HUES64 (cell line): ENCODE data around the gene TAGLN2.

Experiments
- H3K27ac ChIP-seq: 2 replicates; pipeline ENCODE4 v1.7.0; 2013; ENCODE audit warnings: low read depth, low read length, inconsistent platforms
- H3K27me3 ChIP-seq: 2 replicates; pipeline ENCODE4 v1.6.1; 2013; ENCODE audit warnings: mild to moderate bottlenecking, low read length; ENCODE audit not compliant: insufficient read depth
- H3K36me3 ChIP-seq: 2 replicates; pipeline ENCODE4 v1.6.1; 2013; ENCODE audit warnings: mild to moderate bottlenecking, low read length; ENCODE audit not compliant: insufficient read depth
- H3K4me1 ChIP-seq: 2 replicates; pipeline ENCODE4 v1.6.1; 2013; ENCODE audit warnings: mild to moderate bottlenecking, low read length, moderate library complexity; ENCODE audit not compliant: insufficient read depth
- H3K4me3 ChIP-seq: 2 replicates; pipeline ENCODE4 v1.5.1; 2013; ENCODE audit warnings: mild to moderate bottlenecking, low read length, moderate library complexity
- H3K9ac ChIP-seq: 2 replicates; pipeline ENCODE4 v1.6.1; 2013; ENCODE audit warnings: mild to moderate bottlenecking, low read depth, low read length
- H3K9me3 ChIP-seq: 2 replicates; pipeline ENCODE4 v1.6.1; 2013; ENCODE audit warnings: low read depth, low read length; ENCODE audit not compliant: insufficient read depth
- WGBS: fragments of 150-250, 120-280 bp; methylation state at CpG from one replicate; pipeline ENCODE4 v1.1.7; 2013; ENCODE audit warnings: missing lambda C conversion rate; 5-methylcytosine and 5-hydroxymethylcytosine counted together

The TAGLN2 gene

GRCh38 chr1:159927211-159927848 lies 2.0 kb upstream of the TAGLN2 start:
- Histone ChIP-seq H3K36me3 (peaks cover 20% of the 10 kb centered on the region; the same call in 1 of the 2 replicates), H3K4me1 (peaks cover 25% of the 10 kb centered on the region), H3K4me3 (no peak overlapping the region), H3K9ac (no peak overlapping the region), H3K27me3 (no peaks in the 10 kb centered on the region; the same call in 1 of the 2 replicates), H3K27ac (no peak overlapping the region), H3K9me3 (no peaks in the 10 kb centered on the region)
- WGBS = 91% methylated on average over 16 of the region's 16 CpGs

- WGBS = 17% methylated on average over 7 of the region's 7 CpGs
- Histone ChIP-seq H3K4me1 (peaks cover 25% of the 10 kb centered on the region), H3K4me3 (peak overlapping the region; percentile 85), H3K36me3 (peaks cover 15% of the 10 kb centered on the region), H3K27ac (no peak overlapping the region), H3K9ac (peak overlapping the region; percentile 36; the same call in 1 of the 2 replicates), H3K27me3 (no peaks in the 10 kb centered on the region; the same call in 1 of the 2 replicates), H3K9me3 (no peaks in the 10 kb centered on the region)
Measured at GRCh38 chr1:159925719-159926078, 392 bp upstream of the TAGLN2 start.

GRCh38 chr1:159924025-159924790 lies 1.1 kb downstream of the TAGLN2 start:
- Histone ChIP-seq H3K36me3 (peaks cover 27% of the 10 kb centered on the region), H3K9ac (peak overlapping the region; percentile 80), H3K27me3 (no peaks in the 10 kb centered on the region; the same call in 1 of the 2 replicates), H3K9me3 (no peaks in the 10 kb centered on the region), H3K27ac (peak overlapping the region; percentile 77), H3K4me1 (peaks cover 25% of the 10 kb centered on the region), H3K4me3 (peak overlapping the region; percentile 85)
- WGBS = 3% methylated on average over 31 of the region's 31 CpGs

- peak overlapping the region; percentile 85 for H3K4me3 ChIP-seq
- no peaks in the 10 kb centered on the region; the same call in 1 of the 2 replicates for H3K27me3 ChIP-seq
- H3K27ac ChIP-seq = peak overlapping the region; percentile 59; the same call in 1 of the 2 replicates
- H3K9ac ChIP-seq = peak overlapping the region; percentile 71
- H3K36me3 ChIP-seq = peaks cover 32% of the 10 kb centered on the region
- no peaks in the 10 kb centered on the region for H3K9me3 ChIP-seq
- H3K4me1 ChIP-seq = peaks cover 25% of the 10 kb centered on the region
- 16% methylated on average over 20 of the region's 20 CpGs for WGBS
Measured at GRCh38 chr1:159923203-159924024, 1.9 kb downstream of the TAGLN2 start.

GRCh38 chr1:159922511-159923202 lies 2.6 kb downstream of the TAGLN2 start:
- H3K27me3 ChIP-seq = no peaks in the 10 kb centered on the region; the same call in 1 of the 2 replicates
- peaks cover 34% of the 10 kb centered on the region for H3K36me3 ChIP-seq
- no peak overlapping the region for H3K9ac ChIP-seq
- WGBS = 77% methylated on average over 8 of the region's 8 CpGs
- H3K9me3 ChIP-seq = no peaks in the 10 kb centered on the region
- H3K27ac ChIP-seq = peak overlapping the region; percentile 2; the same call in 1 of the 2 replicates
- peak overlapping the region; percentile 85 for H3K4me3 ChIP-seq
- H3K4me1 ChIP-seq = peaks cover 25% of the 10 kb centered on the region

GRCh38 chr1:159921700-159922504 lies 3.4 kb downstream of the TAGLN2 start:
- WGBS = 84% methylated on average over 18 of the region's 18 CpGs
- Histone ChIP-seq H3K4me3 (no peak overlapping the region), H3K9me3 (no peaks in the 10 kb centered on the region), H3K27me3 (no peaks in the 10 kb centered on the region; the same call in 1 of the 2 replicates), H3K36me3 (peaks cover 38% of the 10 kb centered on the region), H3K9ac (no peak overlapping the region), H3K27ac (no peak overlapping the region), H3K4me1 (peaks cover 25% of the 10 kb centered on the region)

GRCh38 chr1:159921251-159921650 lies 4.1 kb downstream of the TAGLN2 start:
- Histone ChIP-seq H3K9ac (no peak overlapping the region), H3K9me3 (no peaks in the 10 kb centered on the region), H3K4me1 (peaks cover 32% of the 10 kb centered on the region), H3K27me3 (no peaks in the 10 kb centered on the region; the same call in 1 of the 2 replicates), H3K27ac (no peak overlapping the region), H3K4me3 (no peak overlapping the region), H3K36me3 (peaks cover 33% of the 10 kb centered on the region)
- 94% methylated on average over 1 of the region's 1 CpG for WGBS

GRCh38 chr1:159920651-159921050 lies 4.7 kb downstream of the TAGLN2 start:
- Histone ChIP-seq H3K27ac (no peak overlapping the region), H3K4me3 (no peak overlapping the region), H3K27me3 (no peaks in the 10 kb centered on the region; the same call in 1 of the 2 replicates), H3K4me1 (peaks cover 34% of the 10 kb centered on the region), H3K9me3 (no peaks in the 10 kb centered on the region), H3K9ac (no peak overlapping the region), H3K36me3 (peaks cover 33% of the 10 kb centered on the region)
- 85% methylated on average over 1 of the region's 1 CpG for WGBS

GRCh38 chr1:159920202-159920601 lies 5.1 kb downstream of the TAGLN2 start:
- WGBS = 95% methylated on average over 10 of the region's 10 CpGs
- Histone ChIP-seq H3K27me3 (no peaks in the 10 kb centered on the region; the same call in 1 of the 2 replicates), H3K4me1 (peaks cover 37% of the 10 kb centered on the region), H3K9ac (no peak overlapping the region), H3K9me3 (no peaks in the 10 kb centered on the region), H3K27ac (no peak overlapping the region), H3K4me3 (no peak overlapping the region), H3K36me3 (peaks cover 33% of the 10 kb centered on the region)
